OCI-LY1 (cell line): ENCODE results near the gene CD3E.

Experiments
- H2AFZ ChIP-seq: fragments of 200-600 bp; sonication (generic), shearing (Covaris generic); 2 replicates; pipeline ENCODE4 v1.6.0; 2014; ENCODE audit warnings: antibody characterized with exemption, mild to moderate bottlenecking, low read length
- H3F3A ChIP-seq: fragments of 200-600 bp; sonication (generic), shearing (Covaris generic); 2 replicates; pipeline ENCODE4 v1.6.0; 2014; ENCODE audit warnings: mild to moderate bottlenecking, antibody characterized with exemption, low read length, moderate library complexity; ENCODE audit not compliant: insufficient read depth
- H3K27ac ChIP-seq: fragments of 200-600 bp; sonication (generic); 2 replicates; pipeline ENCODE4 v1.5.1; 2014; ENCODE audit warnings: low read length, mixed run types, mild to moderate bottlenecking, low read depth; ENCODE audit not compliant: poor library complexity, severe bottlenecking
- H3K27me3 ChIP-seq: fragments of 200-600 bp; sonication (generic); 2 replicates; pipeline ENCODE4 v1.6.0; 2014; ENCODE audit warnings: antibody characterized with exemption, mild to moderate bottlenecking, low read length, moderate library complexity; ENCODE audit not compliant: insufficient read depth
- H3K36me3 ChIP-seq: fragments of 200-600 bp; sonication (generic); 2 replicates; pipeline ENCODE4 v1.6.1; 2014; ENCODE audit warnings: mild to moderate bottlenecking, antibody characterized with exemption, low read length, moderate library complexity, mixed read lengths; ENCODE audit not compliant: insufficient read depth
- H3K4me1 ChIP-seq: fragments of 200-600 bp; sonication (generic); 2 replicates; pipeline ENCODE4 v1.5.1; 2014; ENCODE audit warnings: mild to moderate bottlenecking, low read length, moderate library complexity; ENCODE audit not compliant: insufficient read depth, severe bottlenecking
- H3K4me2 ChIP-seq: fragments of 200-600 bp; sonication (generic), shearing (Covaris generic); 2 replicates; pipeline ENCODE4 v1.6.1; 2014; ENCODE audit warnings: low read length
- H3K4me3 ChIP-seq: fragments of 200-600 bp; sonication (generic); 2 replicates; pipeline ENCODE4 v1.5.1; 2014; ENCODE audit warnings: low read length, low read depth, mild to moderate bottlenecking, mixed read lengths; ENCODE audit not compliant: poor library complexity, severe bottlenecking
- H3K79me2 ChIP-seq: fragments of 200-600 bp; shearing (Covaris generic); 2 replicates; pipeline ENCODE4 v1.6.1; 2016; ENCODE audit warnings: mixed run types, low read length, mixed read lengths; ENCODE audit not compliant: insufficient read depth
- H3K9ac ChIP-seq: fragments of 200-600 bp; sonication (generic), shearing (Covaris generic); 2 replicates; pipeline ENCODE4 v1.6.1; 2014; ENCODE audit warnings: mild to moderate bottlenecking, low read length, mixed read lengths
- H3K9me2 ChIP-seq: fragments of 200-600 bp; sonication (generic), shearing (Covaris generic); 2 replicates; pipeline ENCODE4 v1.6.1; 2014; ENCODE audit warnings: low read depth, mild to moderate bottlenecking, low read length, mixed read lengths
- H3K9me3 ChIP-seq: fragments of 200-600 bp; shearing (Covaris generic); 2 replicates; pipeline ENCODE4 v1.6.1; 2014; ENCODE audit warnings: low read length, mixed read lengths
- H4K20me1 ChIP-seq: fragments of 200-600 bp; sonication (generic), shearing (Covaris generic); 2 replicates; pipeline ENCODE4 v1.6.0; 2016; ENCODE audit warnings: mild to moderate bottlenecking, low read length; ENCODE audit not compliant: insufficient read depth
- CTCF ChIP-seq: fragments of 200-600 bp; sonication (generic), shearing (Covaris generic); IDR thresholded peaks from 2 replicates; pipeline ENCODE4 v1.5.1; 2017; ENCODE audit warnings: mild to moderate bottlenecking, antibody characterized with exemption, low read length, moderate library complexity, mixed read lengths
- EZH2 ChIP-seq: fragments of 200-600 bp; sonication (generic), shearing (Covaris generic); IDR thresholded peaks from 2 replicates; pipeline ENCODE4 v1.8.0; 2017; ENCODE audit warnings: borderline replicate concordance, mixed run types, mild to moderate bottlenecking, antibody characterized with exemption, low read length, moderate library complexity, mixed read lengths

The CD3E gene

GRCh38 chr11:118339281-118339961 is 34.9 kb downstream of the CD3E start:
- TF ChIP-seq EZH2 = no peak
- no peak for TF ChIP-seq CTCF
- H3K27me3 ChIP-seq = no peaks in the 10 kb centered on the region
- no peaks in the 10 kb centered on the region for H3F3A ChIP-seq
- H3K9me3 ChIP-seq = no peaks in the 10 kb centered on the region
- H3K4me3 ChIP-seq = peak overlapping the region; percentile 39
- H3K4me1 ChIP-seq = peaks cover 61% of the 10 kb centered on the region
- no peaks in the 10 kb centered on the region for H3K79me2 ChIP-seq
- H3K36me3 ChIP-seq = no peaks in the 10 kb centered on the region
- H2AFZ ChIP-seq = no peak overlapping the region
- peak overlapping the region; percentile 57 for H3K4me2 ChIP-seq
- H3K9ac ChIP-seq = peak overlapping the region; percentile 44; the same call in 1 of the 2 replicates
- peak overlapping the region; percentile 73 for H3K27ac ChIP-seq
- H4K20me1 ChIP-seq = no peaks in the 10 kb centered on the region
- no peaks in the 10 kb centered on the region for H3K9me2 ChIP-seq

GRCh38 chr11:118340449-118340848 is 35.9 kb downstream of the CD3E start:
- H4K20me1 ChIP-seq = no peaks in the 10 kb centered on the region
- H2AFZ ChIP-seq = no peak overlapping the region
- no peaks in the 10 kb centered on the region for H3K9me3 ChIP-seq
- no peak for TF ChIP-seq CTCF
- no peaks in the 10 kb centered on the region for H3K27me3 ChIP-seq
- H3K4me1 ChIP-seq = peaks cover 61% of the 10 kb centered on the region
- H3K36me3 ChIP-seq = no peaks in the 10 kb centered on the region
- no peaks in the 10 kb centered on the region for H3F3A ChIP-seq
- no peaks in the 10 kb centered on the region for H3K9me2 ChIP-seq
- no peak overlapping the region for H3K9ac ChIP-seq
- no peak overlapping the region for H3K4me3 ChIP-seq
- no peak overlapping the region for H3K27ac ChIP-seq
- no peak overlapping the region for H3K4me2 ChIP-seq
- H3K79me2 ChIP-seq = no peaks in the 10 kb centered on the region

- H3K9ac ChIP-seq = no peak overlapping the region; the same call in 1 of the 2 replicates
- no peaks in the 10 kb centered on the region for H3K36me3 ChIP-seq
- no peaks in the 10 kb centered on the region for H3K27me3 ChIP-seq
- H3F3A ChIP-seq = no peaks in the 10 kb centered on the region
- peak overlapping the region; percentile 38; the same call in 1 of the 2 replicates for H3K4me2 ChIP-seq
- peak overlapping the region; percentile 47 for H3K4me3 ChIP-seq
- TF ChIP-seq CTCF = no peak
- no peak for TF ChIP-seq EZH2
- H3K9me3 ChIP-seq = no peaks in the 10 kb centered on the region
- H4K20me1 ChIP-seq = no peaks in the 10 kb centered on the region
- no peaks in the 10 kb centered on the region for H3K79me2 ChIP-seq
- H3K4me1 ChIP-seq = peaks cover 61% of the 10 kb centered on the region
- H2AFZ ChIP-seq = no peak overlapping the region
- H3K9me2 ChIP-seq = no peaks in the 10 kb centered on the region
- H3K27ac ChIP-seq = no peak overlapping the region
Observed at GRCh38 chr11:118341261-118341660, 36.7 kb downstream of the CD3E start.
